ENCODE results near the gene ROBO3.

The ROBO3 gene

DNA sequence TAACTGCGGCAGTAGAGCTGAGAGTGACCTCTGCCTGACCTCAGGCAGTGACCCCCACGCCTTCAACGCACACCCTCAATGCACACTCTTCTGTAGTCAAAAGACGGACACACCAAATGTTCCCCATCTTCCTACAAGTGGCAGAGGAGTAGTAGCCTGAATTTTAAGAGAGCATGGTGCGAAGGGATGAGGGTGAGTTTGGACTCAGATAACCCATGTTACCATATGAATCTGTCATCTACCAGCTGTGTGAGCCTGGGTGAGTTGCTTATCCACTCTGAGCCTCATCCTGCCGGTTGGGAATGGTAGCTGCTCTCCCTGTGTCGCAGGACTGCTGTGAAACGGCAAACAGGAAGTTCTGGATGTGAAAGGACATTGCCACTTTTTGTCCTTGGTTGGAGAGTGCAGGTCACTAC lies 20.6 kb upstream of the ROBO3 start:
- no peak for DNase-seq (ENCODE audit: extremely low read depth in 1 of 2, low read depth in 1 of 2)

- no peak for DNase-seq (ENCODE audit: extremely low read depth in 1 of 2, low read depth in 1 of 2)
Observed at GRCh38 chr11:124846070-124846673, 19.1 kb upstream of the ROBO3 start.

- DNase-seq (ENCODE audit: extremely low read depth in 1 of 2, low read depth in 1 of 2) = no peak
Observed at GRCh38 chr11:124859171-124859570, 6.1 kb upstream of the ROBO3 start.

DNA sequence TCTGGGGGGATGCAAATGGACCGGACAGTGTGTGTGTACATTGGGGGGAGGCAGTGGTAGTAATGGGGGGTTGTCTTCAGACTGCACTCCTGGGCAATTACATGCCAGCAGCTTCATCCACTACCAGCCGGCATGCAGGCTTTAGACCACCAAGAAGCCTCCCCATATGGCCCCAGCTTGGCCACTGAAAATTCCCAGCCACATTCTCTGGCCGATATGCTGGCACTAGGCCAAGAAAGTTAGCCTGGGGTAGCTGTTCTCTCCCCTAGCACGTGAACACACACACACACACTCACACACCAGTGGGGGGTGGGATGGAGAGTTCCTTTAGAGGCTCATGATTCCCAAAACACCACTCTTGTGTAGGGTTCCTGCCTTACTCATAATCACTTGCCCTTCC lies 3.6 kb upstream of the ROBO3 start:
- no peak for DNase-seq (ENCODE audit: extremely low read depth in 1 of 2, low read depth in 1 of 2)

- DNase-seq (ENCODE audit: extremely low read depth in 1 of 2, low read depth in 1 of 2) = no peak
Observed at GRCh38 chr11:124863137-124863825, 2.0 kb upstream of the ROBO3 start.

GRCh38 chr11:124863826-124864165 lies 1.4 kb upstream of the ROBO3 start:
- no peak for DNase-seq (ENCODE audit: extremely low read depth in 1 of 2, low read depth in 1 of 2)

- DNase-seq (ENCODE audit: extremely low read depth in 1 of 2, low read depth in 1 of 2) = no peak
Observed at GRCh38 chr11:124864176-124864891, 898 bp upstream of the ROBO3 start.

DNA sequence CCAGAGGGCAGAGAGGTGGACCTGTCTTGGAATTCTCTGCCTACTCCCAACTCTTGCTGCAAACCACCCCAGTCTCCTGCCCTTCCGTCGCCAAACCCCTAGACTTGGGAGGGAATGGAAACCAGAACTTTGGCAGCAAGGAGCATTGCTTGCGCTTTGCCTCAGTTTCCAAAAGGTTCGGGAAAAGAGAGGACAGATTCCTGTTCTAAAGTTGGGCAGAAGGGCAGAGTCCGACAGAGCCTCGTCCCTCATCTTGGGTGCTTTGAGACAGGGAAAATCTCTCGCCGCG lies 396 bp upstream of the ROBO3 start:
- no peak for DNase-seq (ENCODE audit: extremely low read depth in 1 of 2, low read depth in 1 of 2)

DNA sequence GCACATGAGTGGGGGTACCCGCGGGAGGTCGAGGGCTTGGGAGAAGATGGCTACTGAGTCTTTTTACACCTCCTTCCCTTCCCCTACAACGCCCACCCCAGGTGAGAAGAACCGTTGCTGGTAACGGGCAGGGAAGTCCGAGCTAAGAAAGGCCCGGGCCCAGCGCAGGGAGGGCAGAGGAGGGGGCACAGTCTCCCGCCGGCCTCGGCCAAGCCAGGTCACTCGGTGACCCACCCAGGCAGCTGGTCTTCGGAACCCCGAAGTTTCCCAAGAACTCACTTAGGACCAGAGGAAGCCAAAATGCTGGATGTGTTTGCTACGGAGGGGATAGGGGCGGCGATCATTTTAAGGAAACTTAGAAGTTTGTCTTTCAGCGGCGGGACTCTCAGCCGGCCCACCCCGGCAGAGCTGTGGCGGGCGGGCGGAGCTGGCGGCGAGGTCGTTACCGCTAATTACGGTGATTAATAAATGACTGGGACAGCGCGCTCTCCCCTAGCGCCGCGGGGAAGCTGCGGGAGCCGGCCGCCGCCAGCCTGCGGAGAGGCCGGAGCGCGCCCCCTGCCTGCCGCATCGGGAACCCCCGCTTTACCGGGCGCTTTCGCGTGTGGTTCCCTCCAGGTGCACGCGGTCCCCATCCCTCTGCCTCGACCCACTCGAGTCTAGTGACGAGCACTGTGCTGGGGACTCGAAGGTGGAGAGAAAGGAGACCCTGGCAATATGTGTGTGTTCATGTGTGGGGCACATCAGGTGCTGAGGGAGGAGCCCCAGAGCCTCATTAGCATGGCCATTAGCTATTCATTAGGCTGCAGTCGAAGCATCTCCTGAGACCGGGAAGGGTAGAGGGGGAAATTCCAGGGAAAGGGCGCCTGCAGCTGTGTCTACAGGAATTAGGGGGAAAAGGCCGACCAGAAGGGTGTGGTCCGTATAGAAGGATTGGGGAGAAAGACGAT lies 945 bp downstream of the ROBO3 start:
- DNase-seq (ENCODE audit: extremely low read depth in 1 of 2, low read depth in 1 of 2) = peak in 1 of 2 donors; percentile 33

DNA sequence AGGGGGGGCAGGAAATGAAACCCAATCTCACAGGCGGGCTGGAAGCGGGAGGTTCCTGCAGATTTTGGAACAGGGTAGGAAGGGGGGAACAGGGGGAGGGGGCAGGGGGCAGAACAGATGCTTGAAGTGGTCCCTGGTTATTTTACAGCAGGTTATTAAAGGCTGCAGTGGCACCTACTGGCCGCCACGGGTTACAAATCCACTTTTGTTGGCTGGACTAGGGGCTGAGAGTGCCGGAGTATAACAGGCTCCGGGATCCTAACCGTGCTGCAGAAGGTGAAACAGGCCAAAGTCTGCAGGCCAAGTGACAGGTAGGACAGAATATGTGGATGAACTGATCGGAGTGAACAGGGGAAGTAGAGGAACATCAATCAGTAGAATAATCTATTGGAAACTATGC lies 2.5 kb downstream of the ROBO3 start:
- DNase-seq (ENCODE audit: extremely low read depth in 1 of 2, low read depth in 1 of 2) = no peak

- no peak for DNase-seq (ENCODE audit: extremely low read depth in 1 of 2, low read depth in 1 of 2)
Observed at GRCh38 chr11:124868331-124869274, 3.4 kb downstream of the ROBO3 start.

DNA sequence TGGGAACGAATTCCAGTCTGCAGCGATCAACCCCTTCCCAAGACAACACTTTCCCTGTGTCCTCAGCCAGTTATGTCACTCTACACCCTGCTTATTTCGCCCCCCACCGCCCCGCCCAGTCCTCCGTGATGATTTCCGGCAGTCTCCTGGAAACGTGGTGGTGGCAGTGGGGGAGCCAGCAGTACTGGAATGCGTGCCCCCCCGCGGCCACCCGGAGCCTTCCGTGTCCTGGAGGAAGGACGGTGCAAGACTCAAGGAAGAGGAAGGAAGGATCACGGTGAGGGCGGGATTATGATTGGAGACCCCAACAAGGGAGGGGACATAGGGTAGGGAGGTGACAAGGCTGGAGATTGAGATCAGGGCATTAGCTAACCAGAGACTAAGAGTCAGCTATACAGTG lies 4.1 kb downstream of the ROBO3 start:
- no peak for DNase-seq (ENCODE audit: extremely low read depth in 1 of 2, low read depth in 1 of 2)

DNA sequence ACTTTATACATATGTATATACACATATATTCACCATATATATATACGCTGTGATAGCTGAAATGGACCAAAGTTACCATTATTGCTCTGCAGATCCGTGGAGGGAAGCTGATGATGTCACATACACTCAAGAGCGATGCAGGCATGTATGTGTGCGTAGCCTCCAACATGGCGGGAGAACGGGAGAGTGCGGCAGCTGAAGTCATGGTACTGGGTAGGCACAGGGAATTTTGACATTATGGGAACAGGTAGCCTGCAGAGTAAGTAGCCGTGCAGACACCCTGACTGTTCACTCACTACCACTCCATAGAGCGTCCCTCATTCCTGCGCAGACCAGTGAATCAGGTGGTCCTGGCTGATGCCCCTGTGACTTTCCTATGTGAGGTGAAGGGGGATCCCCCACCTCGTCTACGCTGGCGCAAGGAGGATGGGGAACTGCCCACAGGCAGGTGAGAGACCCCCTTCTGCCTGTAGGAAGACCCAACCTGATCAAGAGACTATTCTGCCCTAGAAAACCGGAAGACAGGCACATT lies 4.7 kb downstream of the ROBO3 start:
- no peak for DNase-seq (ENCODE audit: extremely low read depth in 1 of 2, low read depth in 1 of 2)

DNA sequence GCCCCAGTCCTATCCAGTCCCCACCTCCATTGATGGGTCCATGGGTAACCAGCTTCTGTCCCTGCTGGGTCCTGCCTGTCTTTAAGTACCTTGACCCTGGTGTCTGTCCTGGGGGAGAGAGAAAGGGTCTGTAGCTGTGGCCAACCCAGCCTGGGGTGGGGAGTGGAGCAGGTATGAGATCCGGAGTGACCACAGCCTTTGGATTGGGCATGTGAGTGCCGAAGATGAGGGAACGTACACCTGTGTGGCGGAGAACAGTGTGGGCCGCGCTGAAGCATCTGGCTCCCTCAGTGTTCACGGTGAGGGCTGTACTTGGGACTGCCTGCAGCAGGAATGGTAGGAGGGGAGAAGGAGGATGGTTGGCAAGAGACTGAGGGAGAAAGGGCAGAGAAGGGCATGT lies 5.2 kb downstream of the ROBO3 start:
- no peak for DNase-seq (ENCODE audit: extremely low read depth in 1 of 2, low read depth in 1 of 2)

- no peak for DNase-seq (ENCODE audit: extremely low read depth in 1 of 2, low read depth in 1 of 2)
Observed at GRCh38 chr11:124872280-124872679, 7.0 kb downstream of the ROBO3 start.

DNA sequence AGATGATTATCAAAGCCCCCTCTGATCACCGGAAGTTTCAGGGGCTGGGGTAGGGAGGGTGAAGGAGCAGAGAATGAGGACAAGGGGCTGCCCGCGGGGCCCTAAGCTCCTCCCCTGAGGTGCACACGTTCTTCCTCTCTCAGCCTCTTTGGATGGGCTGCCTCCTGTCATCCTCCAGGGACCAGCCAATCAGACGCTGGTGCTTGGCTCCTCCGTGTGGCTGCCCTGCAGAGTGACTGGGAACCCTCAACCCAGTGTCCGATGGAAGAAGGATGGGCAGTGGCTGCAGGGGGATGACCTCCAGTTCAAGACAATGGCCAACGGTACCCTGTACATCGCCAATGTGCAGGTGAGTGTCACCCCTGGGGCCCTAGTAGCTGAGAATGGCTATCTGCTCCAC lies 7.5 kb downstream of the ROBO3 start:
- no peak for DNase-seq (ENCODE audit: extremely low read depth in 1 of 2, low read depth in 1 of 2)

GRCh38 chr11:124873951-124874350 lies 8.7 kb downstream of the ROBO3 start:
- no peak for DNase-seq (ENCODE audit: extremely low read depth in 1 of 2, low read depth in 1 of 2)

GRCh38 chr11:124874571-124875255 lies 9.5 kb downstream of the ROBO3 start:
- DNase-seq (ENCODE audit: extremely low read depth in 1 of 2, low read depth in 1 of 2) = no peak

DNA sequence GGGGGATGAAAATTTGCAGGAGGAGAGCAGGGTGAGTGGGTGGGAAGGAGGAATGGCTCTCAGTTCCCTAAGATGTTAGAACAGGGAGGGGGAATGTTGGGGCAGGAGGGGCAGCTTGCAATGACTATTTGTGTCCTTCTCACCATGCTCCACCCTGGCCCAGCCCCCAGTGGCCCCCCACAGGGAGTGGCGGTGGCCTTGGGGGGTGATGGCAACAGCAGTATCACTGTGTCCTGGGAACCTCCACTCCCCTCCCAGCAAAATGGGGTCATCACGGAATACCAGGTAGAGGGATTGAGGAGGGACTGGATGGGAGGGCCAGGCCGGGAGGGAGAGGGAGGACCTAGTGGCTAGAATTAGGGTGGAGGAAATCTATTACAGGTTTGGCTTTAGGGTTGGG lies 10.2 kb downstream of the ROBO3 start:
- DNase-seq (ENCODE audit: extremely low read depth in 1 of 2, low read depth in 1 of 2) = no peak
